ENCODE results near the gene TYRO3.

The TYRO3 gene

DNA sequence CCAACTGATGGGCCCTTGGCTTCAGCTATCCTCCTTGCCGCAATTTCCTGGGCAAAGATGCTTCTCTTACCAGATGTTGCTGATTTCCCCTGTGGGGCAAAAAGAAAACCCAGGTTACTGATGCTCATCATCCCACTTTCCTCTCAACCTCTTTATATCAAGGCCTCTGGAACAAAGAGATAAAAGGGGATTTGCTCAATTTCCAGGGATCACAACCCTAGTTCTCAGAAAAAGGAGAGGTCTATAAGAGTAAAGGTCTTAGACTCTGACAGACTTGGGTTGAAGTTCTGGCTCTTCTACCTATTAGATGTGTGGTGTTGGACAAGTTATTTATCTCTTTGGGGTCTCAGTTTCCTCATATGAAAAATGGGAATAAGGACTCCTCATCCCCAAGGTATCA lies 23.5 kb upstream of the TYRO3 start:
- Histone ChIP-seq H4K20me1 (ENCODE audit: insufficient read depth) (no peaks in the 10 kb centered on the region), H3K9ac (no peak overlapping the region), H2AFZ (ENCODE audit: low read depth) (no peak overlapping the region), H3K27ac (no peak overlapping the region), H3K27me3 (ENCODE audit: insufficient read depth, low read depth) (no peaks in the 10 kb centered on the region), H3K4me3 (IDR thresholded peaks at IDR 0.05; ENCODE audit: insufficient read depth, low read depth, low read length) (no peak overlapping the region), H3K79me2 (ENCODE audit: insufficient read depth, low read depth) (no peaks in the 10 kb centered on the region), H3K36me3 (ENCODE audit: insufficient read depth) (no peaks in the 10 kb centered on the region), H3K4me2 (no peak overlapping the region), H3K4me1 (ENCODE audit: low read depth, poor library complexity, severe bottlenecking) (peaks cover 6% of the 10 kb centered on the region)
- TF ChIP-seq, protein P1, sequence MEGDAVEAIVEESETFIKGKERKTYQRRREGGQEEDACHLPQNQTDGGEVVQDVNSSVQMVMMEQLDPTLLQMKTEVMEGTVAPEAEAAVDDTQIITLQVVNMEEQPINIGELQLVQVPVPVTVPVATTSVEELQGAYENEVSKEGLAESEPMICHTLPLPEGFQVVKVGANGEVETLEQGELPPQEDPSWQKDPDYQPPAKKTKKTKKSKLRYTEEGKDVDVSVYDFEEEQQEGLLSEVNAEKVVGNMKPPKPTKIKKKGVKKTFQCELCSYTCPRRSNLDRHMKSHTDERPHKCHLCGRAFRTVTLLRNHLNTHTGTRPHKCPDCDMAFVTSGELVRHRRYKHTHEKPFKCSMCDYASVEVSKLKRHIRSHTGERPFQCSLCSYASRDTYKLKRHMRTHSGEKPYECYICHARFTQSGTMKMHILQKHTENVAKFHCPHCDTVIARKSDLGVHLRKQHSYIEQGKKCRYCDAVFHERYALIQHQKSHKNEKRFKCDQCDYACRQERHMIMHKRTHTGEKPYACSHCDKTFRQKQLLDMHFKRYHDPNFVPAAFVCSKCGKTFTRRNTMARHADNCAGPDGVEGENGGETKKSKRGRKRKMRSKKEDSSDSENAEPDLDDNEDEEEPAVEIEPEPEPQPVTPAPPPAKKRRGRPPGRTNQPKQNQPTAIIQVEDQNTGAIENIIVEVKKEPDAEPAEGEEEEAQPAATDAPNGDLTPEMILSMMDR (conservative IDR thresholded peaks at IDR 0.05; ENCODE audit: low read depth, low read length), result no peak

DNA sequence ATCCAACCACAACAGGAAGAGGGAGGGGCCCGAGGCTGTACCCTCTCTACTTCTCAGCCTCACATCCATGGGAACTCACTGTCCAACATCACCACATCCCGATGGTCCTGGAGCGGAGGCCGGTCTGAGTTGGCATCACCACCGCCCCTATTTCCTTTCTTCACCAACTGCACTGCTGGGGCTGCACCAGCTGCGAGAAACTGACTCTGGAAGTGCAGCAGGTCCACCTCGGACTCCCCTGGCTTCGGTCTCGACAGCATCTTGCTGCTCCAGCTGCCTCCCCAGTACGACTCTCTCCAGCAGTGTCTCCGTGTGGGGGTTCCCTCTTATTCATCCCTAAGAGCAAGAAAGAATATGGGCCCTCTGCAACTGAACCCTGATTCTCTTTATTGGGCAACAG lies 22.1 kb upstream of the TYRO3 start:
- no peaks in the 10 kb centered on the region for H3K36me3 ChIP-seq (ENCODE audit: insufficient read depth)
- no peak overlapping the region for H3K4me2 ChIP-seq

DNA sequence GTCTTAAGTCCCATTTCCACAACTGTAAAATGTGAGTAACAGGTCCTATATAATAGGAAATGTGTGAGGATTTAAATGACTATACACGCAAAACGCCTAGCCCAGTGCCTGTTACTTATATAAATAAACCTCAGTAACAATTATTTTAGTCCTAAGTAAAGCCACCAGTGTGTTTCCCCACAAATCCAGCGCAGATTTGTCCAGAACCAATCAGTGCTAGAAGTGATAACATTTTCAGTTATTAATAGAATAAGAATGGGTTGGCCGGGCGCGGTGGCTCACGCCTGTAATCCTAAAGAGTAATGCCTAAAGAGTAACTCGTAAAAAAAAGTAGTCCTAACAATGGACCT lies 15.5 kb upstream of the TYRO3 start:
- Histone ChIP-seq H3K27ac (no peak overlapping the region), H2AFZ (ENCODE audit: low read depth) (peak overlapping the region; percentile 77), H3K27me3 (ENCODE audit: insufficient read depth, low read depth) (no peaks in the 10 kb centered on the region), H3K4me3 (IDR thresholded peaks at IDR 0.05; ENCODE audit: insufficient read depth, low read depth, low read length) (no peak overlapping the region), H3K9ac (peak overlapping the region; percentile 74; the same call in 1 of the 2 replicates), H3K79me2 (ENCODE audit: insufficient read depth, low read depth) (no peaks in the 10 kb centered on the region), H3K4me2 (peak overlapping the region; percentile 71), H3K36me3 (ENCODE audit: insufficient read depth) (no peaks in the 10 kb centered on the region), H3K4me1 (ENCODE audit: low read depth, poor library complexity, severe bottlenecking) (peaks cover 6% of the 10 kb centered on the region), H4K20me1 (ENCODE audit: insufficient read depth) (no peaks in the 10 kb centered on the region)
- TF ChIP-seq, protein P1 (conservative IDR thresholded peaks at IDR 0.05; ENCODE audit: low read depth, low read length), result no peak

More for the DNA sequence above, 22.1 kb upstream of the TYRO3 start:
- TF ChIP-seq, protein P1 (conservative IDR thresholded peaks at IDR 0.05; ENCODE audit: low read depth, low read length), result no peak
- Histone ChIP-seq H2AFZ (ENCODE audit: low read depth) (no peak overlapping the region), H4K20me1 (ENCODE audit: insufficient read depth) (no peaks in the 10 kb centered on the region), H3K9ac (no peak overlapping the region), H3K79me2 (ENCODE audit: insufficient read depth, low read depth) (no peaks in the 10 kb centered on the region), H3K27ac (no peak overlapping the region), H3K4me1 (ENCODE audit: low read depth, poor library complexity, severe bottlenecking) (peaks cover 6% of the 10 kb centered on the region), H3K4me3 (IDR thresholded peaks at IDR 0.05; ENCODE audit: insufficient read depth, low read depth, low read length) (no peak overlapping the region), H3K27me3 (ENCODE audit: insufficient read depth, low read depth) (no peaks in the 10 kb centered on the region)

DNA sequence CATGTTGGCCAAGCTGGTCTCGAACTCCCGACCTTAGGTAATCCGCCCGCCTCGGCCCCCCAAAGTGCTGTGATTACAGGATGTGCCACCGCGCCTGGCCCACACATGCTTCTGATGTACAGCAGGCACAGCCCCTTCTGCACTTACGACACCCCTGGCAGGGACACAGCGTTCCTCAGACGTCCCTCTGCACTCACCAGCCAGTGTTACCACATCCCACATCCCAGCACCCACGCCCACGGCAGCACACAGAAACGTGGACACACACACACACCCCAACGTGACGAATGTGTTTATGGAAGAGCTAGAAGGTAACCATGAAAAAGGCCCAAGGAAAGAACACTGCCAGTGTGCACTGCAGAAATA lies 14.4 kb upstream of the TYRO3 start:
- Histone ChIP-seq H3K9ac (no peak overlapping the region), H3K36me3 (ENCODE audit: insufficient read depth) (no peaks in the 10 kb centered on the region), H3K4me2 (peak overlapping the region; percentile 71), H3K79me2 (ENCODE audit: insufficient read depth, low read depth) (no peaks in the 10 kb centered on the region), H3K27me3 (ENCODE audit: insufficient read depth, low read depth) (no peaks in the 10 kb centered on the region), H3K27ac (no peak overlapping the region), H3K4me1 (ENCODE audit: low read depth, poor library complexity, severe bottlenecking) (peaks cover 6% of the 10 kb centered on the region), H4K20me1 (ENCODE audit: insufficient read depth) (no peaks in the 10 kb centered on the region), H2AFZ (ENCODE audit: low read depth) (peak overlapping the region; percentile 77; the same call in 1 of the 2 replicates), H3K4me3 (IDR thresholded peaks at IDR 0.05; ENCODE audit: insufficient read depth, low read depth, low read length) (no peak overlapping the region)
- TF ChIP-seq, protein P1 (conservative IDR thresholded peaks at IDR 0.05; ENCODE audit: low read depth, low read length), result no peak
